GM18868 (cell line): ENCODE data around the gene SEMA4G.

Experiments used
- ATAC-seq: cut with Tn5 transposase; IDR thresholded peaks from one replicate; pipeline ENCODE4 v1.9.1; 2021; ENCODE audit warnings: mild to moderate bottlenecking, moderate library complexity; ENCODE audit not compliant: unreplicated experiment

The SEMA4G gene

GRCh38 chr10:100987685-100988049, 18.4 kb downstream of the SEMA4G start:
- peak; percentile 5 for ATAC-seq

- ATAC-seq = no peak
Observed at GRCh38 chr10:100988166-100988565, 18.9 kb downstream of the SEMA4G start.

DNA sequence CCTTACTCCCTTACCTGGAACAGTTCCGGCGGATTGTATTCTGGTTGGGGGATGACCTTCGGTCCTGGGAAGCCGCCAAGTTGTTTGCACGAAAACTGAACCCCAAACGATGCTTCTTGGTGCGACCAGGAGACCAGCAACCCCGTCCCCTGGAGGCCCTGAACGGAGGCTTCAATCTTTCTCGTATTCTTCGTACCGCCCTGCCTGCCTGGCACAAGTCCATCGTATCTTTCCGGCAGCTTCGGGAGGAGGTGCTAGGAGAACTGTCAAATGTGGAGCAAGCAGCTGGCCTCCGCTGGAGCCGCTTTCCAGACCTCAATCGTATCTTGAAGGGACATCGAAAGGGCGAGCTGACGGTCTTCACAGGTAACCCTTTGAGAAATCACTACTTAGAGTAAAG, 19.8 kb downstream of the SEMA4G start:
- ATAC-seq = no peak

DNA sequence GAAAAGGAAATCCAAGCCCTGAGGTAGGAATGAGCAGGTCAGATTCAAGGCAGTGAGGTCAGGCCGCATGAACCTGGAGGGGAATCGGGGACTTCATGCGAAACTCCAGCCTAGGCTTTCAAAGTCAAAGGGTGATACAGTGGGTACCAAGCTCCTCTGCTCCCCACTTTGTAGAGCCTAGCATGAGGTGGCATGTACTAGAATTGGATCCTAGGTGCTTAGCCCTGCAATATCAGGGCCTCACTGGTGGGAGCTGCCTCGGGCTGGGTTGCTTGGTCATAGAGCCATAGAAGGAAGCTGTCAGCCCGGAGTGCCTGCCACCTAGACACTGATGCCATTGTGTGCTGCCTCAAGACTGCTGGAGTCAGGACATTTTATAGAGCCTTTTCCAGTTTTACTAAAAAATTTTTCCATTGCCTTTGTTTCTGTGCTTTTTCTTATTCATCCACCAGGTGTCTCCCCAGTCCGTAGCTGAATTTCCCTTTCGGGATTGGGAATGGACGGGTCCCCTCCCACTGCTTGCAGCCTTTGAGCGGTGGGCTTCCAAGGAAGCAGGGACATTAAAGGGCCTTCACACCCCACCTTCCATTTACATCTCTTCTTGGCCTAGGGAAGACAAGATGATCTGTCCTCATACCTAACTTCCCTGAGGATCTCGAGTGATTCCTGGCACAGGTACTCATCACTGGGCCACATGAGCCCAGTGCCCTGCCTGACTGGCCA, 24.8 kb downstream of the SEMA4G start:
- ATAC-seq = no peak

DNA sequence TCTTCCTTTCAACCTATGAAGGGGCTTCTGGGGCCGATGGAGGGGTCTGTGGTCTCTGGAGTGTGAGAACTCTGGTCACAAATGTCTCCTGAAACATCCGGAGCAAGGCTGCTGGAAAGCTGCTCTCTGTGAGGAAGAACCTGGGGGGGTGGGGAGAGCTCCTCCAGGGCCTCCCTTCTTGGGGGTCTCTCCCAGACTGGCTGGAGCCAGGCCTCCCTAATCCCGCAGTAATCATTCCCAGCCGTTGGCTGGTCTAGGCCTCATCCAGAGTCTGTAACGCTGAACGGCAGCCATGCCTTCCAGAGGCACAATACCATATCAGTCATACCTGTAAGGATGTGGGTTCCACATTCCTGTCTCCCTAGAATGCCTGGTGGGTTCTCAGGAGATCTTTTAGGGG, 25.9 kb downstream of the SEMA4G start:
- no peak for ATAC-seq

DNA sequence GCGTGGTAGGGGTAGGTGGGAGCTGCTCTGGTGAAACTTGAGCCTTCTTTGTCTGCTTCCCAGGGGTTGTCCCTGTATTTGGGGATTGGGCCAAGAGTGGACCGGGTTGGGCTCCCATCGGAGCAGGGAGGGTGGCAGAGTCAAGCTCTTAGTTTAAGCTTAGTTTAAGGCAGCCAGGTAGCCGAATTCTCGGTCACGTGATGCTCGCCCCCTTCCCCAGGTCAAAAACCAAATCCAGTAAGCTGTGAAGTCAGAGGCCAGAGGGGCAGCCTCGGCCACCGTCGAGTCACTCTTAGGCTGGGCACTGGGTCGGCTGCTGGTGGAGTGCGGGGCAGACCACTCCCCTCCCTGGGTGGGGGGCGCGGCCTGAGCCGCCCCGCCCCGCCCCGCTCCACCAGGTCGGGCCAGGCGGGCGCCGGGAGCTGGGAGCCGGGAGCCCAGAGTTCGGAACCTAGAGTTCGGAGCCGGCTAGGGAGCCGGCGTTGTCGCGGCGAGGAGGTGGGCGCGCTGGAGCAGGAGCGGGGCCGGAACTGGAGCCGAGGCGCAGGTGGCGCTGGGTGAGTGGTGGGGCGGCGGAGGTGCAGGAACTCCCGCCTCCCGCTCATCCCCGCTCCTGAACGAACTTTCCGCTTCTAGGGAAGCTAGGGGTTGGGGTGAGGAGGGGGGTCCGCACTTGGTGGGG, 27.5 kb downstream of the SEMA4G start:
- peak; percentile 22 for ATAC-seq

GRCh38 chr10:100997360-100998182, 28.3 kb downstream of the SEMA4G start:
- peak; percentile 28 for ATAC-seq

DNA sequence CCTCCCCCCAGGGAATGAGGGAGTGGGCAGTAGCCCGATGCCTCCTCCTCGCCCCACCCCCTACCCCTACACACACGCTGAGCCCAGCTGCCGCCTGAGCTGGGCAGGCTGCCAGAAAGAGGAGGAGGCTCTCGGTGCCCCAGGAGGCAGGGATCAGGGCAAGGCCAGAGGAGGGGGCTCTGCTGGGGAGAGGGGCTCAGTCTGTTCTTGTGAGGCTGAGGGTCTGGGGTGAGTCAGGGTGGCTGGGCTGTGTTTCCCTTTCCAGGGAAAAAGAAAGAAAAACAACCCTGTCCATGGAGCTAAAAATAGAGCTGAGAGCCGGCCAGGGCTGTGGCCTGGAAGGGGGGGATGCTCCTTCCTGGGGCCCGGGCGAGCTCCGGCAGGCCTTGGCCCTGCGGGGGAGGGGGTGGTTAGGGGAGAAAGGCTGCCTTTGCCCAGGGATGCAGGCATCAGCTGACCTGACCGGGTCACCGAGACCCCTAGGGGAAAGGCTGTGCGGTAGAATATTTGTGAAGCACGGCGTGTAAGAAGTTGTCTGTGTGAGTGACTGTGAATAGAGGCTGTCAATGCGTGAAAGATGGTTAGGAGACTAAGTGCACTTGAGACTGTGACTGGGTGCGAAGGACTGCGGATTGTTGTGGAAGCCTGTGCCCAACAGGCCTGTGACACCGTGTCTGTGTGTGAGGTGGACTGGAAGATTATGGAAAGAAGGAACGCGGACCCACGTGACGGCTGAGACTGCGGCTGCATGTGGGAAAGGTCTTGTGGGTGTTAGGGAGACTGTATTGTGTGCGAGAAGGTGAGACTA, 29.1 kb downstream of the SEMA4G start:
- ATAC-seq = no peak

DNA sequence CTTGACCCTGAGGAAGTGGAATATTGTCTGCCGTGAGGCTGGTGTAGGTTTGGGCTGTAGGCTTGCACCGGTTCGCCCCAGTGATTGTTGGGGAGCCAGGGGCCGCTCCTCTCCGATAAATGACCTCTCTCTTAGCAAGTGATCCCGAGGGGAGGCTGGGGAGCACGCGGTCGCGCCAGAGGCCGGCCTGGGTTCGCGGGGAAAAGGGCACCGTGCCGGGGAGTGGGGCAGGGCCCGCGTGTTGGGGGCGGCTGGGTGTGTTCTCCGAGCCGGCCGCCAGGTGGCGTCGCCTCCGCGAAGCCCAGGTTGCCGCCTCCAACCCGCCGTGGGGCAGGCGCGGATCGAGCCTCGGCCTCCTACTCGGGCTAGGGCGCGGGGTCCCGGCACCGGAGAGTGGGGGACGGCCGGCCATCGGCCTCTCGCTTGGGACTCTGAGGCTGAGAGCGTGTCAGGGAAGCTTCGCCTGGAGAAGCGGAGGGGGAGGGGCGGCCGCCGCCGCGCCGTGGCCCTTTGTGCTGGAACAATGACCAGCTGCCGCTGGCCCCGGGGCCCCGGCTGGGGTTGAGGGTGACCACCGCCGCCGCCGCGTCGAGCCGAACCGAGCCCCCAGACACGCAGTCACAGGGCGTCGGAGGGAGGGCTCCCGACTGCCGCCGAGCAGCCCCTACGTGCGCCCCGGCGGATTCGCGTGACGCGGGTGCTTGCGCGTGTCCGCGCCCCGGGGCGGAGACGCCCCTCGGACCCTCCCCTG, 29.9 kb downstream of the SEMA4G start:
- ATAC-seq = peak; percentile 49

GRCh38 chr10:100999742-101000126, 30.4 kb downstream of the SEMA4G start, which contains the start of gene LZTS2:
Gene LZTS2 (plus strand): TSS chr10:100999808. CDS start chr10:101002539, 2,731 bp downstream.
- no peak for ATAC-seq

GRCh38 chr10:101000127-101000914, 31.0 kb downstream of the SEMA4G start:
- no peak for ATAC-seq

DNA sequence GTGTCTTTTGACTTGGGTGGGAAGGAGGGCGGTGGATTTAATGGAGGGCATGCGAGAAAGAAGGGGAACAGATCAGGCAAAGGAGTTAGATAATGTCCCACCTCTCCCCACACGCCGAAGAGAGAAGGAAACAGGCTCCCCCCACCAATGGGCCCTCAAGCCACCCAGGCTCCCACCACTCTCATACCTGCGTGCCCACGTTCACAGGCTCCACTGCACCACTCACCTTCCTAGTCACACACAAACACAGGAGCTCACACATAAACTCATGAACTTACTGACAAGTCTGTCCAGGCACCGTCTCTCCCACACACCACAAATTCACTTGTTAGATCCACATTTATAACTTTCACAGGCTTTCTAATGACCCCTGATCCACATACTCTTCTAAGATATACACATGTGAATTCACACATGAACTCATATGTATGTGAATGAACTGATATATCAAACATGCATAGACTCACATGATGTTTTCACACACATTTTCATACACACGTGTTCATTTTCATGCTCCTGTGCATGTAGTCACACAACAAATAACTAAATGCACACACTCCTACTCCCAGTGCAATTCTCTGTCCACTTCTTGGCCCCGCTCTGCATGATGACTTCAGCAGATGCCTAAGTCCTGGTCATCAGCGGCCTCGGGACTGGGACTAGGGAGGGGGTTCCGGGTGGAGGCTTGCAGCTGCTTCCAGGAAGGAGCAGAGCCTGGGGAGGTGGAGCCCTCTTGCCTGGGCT, 31.8 kb downstream of the SEMA4G start:
- no peak for ATAC-seq

GRCh38 chr10:101001659-101002035, 32.3 kb downstream of the SEMA4G start:
- ATAC-seq = no peak

- ATAC-seq = no peak
Observed at GRCh38 chr10:101002456-101002855, 33.2 kb downstream of the SEMA4G start.

GRCh38 chr10:101003639-101004206, 34.4 kb downstream of the SEMA4G start:
- ATAC-seq = no peak

- no peak for ATAC-seq
Observed at GRCh38 chr10:101005361-101005760, 36.1 kb downstream of the SEMA4G start.

DNA sequence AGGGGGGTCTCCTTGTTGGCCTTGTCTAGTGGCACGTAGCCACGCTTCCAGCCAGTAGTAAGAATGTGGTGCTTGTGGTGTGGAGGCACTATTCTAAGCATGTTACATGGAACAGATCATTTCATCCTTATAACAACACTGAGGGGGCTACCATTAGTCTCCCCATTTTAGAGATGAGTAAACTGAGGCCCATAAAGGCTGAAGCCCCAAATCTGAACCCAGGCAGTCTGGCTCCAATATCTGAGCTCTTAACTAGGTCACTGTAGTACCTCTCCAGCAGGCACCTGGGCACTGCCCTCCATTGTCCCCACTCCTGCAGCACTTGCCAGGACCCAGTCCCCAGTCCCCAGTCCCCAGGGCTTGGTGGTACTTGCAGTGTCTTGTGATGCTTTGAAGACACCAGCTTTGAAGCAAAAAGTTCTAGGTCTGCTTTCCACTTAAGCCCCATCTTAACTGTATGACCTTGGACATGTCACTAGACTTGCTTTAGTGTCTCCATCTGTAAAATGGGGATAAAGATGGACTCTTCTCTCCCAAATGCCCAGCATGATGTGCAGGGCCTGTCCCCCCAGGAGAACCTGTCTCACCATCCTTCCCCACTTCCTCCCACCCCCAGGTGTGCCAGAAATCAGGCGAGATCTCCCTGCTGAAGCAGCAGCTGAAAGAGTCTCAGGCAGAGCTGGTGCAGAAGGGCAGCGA, 36.7 kb downstream of the SEMA4G start:
- ATAC-seq = no peak

- ATAC-seq = no peak
Observed at GRCh38 chr10:101006593-101007098, 37.3 kb downstream of the SEMA4G start.
